Psoas muscle (tissue), 8 donors: ENCODE results near the gene GGT6. TPM values are rescaled to one million over a fixed set of nuclear protein-coding genes. Genes with fewer than 3 reads are reported as not detected.

Source experiments
- ATAC-seq, 4 donors: fragments of 200-7000 bp; cut with Tn5 transposase; one replicate each; pipeline ENCODE4 v1.9.1; 2020; ENCODE audit warnings: moderate library complexity in 3 of 4, mild to moderate bottlenecking in 2 of 4
- DNase-seq, 2 donors: peaks; one replicate each; pipeline ENCODE4 v3.0.0-alpha.2; 2020
- H3K27ac ChIP-seq: fragments of 200-600 bp; one replicate; pipeline ENCODE4 v1.8.0; 2022
- H3K27me3 ChIP-seq, 3 donors: fragments of 200-600 bp in 1 of 3; one replicate each; pipeline versions ENCODE4 v1.6.1 to v1.8.0; 2013 to 2022; ENCODE audit warnings: low read length in 2 of 3, mild to moderate bottlenecking in 2 of 3, moderate library complexity in 1 of 3; ENCODE audit not compliant: insufficient read depth in 3 of 3
- H3K36me3 ChIP-seq, 2 donors: fragments of 200-600 bp in 1 of 2; one replicate each; pipeline versions ENCODE4 v1.6.1 to v1.8.0; 2013 to 2022; ENCODE audit warnings: low read depth in 1 of 2, mild to moderate bottlenecking in 1 of 2, moderate library complexity in 1 of 2; ENCODE audit not compliant: insufficient read depth in 1 of 2
- H3K4me1 ChIP-seq: fragments of 200-600 bp; one replicate; pipeline ENCODE4 v1.8.0; 2022
- H3K4me3 ChIP-seq: fragments of 200-600 bp; one replicate; pipeline ENCODE4 v1.8.0; 2022; ENCODE audit warnings: mild to moderate bottlenecking
- H3K9me3 ChIP-seq: fragments of 200-600 bp; one replicate; pipeline ENCODE4 v1.8.0; 2022
- WGBS, 3 donors: extraction: QIAGEN DNeasy Blood & Tissue Kit; methylation state at CpG; one replicate each; pipeline versions ENCODE4 v1.1.6 to v1.1.7; 2013; 5-methylcytosine and 5-hydroxymethylcytosine counted together
- intact Hi-C, 2 donors: fragments of 100-400 bp; cut with DNase I; formaldehyde crosslinking; loops; one replicate each; pipeline versions ENCODE4 v1.11.0 to v1.14.2; 2022
- polyA plus RNA-seq, 3 donors: library from polyadenylated mRNA; stranded (reverse); fragments of 200-250 nt; gene quantifications; one replicate each; pipeline ENCODE4 v1.2.3, GENCODE V29; 2013
- total RNA-seq, 4 donors: library from RNA; stranded (reverse); fragmentation: NEBNext Ultra II Directional in 2 of 4; extraction: Animal tissue kit (Norgen Biotek cat#: 25700) in 2 of 4; gene quantifications; one replicate each; pipeline versions ENCODE4 v1.2.1 to v1.2.4, GENCODE V29; 2021 to 2023
- TF ChIP-seq, protein P1 (sequence below): fragments of 200-600 bp; IDR thresholded peaks from one replicate; pipeline ENCODE4 v1.8.0; 2022; ENCODE audit warnings: antibody characterized with exemption
- donor health status: healthy with polysubstance abuse.
- donor health status: DM: no; HTN: no; CAD: no; lungs with moderate emphysema.
- donor health status: Bipolar disorder and iron deficiency.
- donor health status: healthy.
- donor health status: DM: yes; HTN: yes; CAD: no.
- donor health status: DM: no; HTN: no; CAD: no.
- donor health status: DM: no; HTN: no; CAD: no.
- donor health status: DM: yes; HTN: yes; CAD: no.

Gene GGT6
- total and polyA plus RNA-seq, 7 donors: 0.03 TPM; not detected in 6

- TF ChIP-seq, protein P1, sequence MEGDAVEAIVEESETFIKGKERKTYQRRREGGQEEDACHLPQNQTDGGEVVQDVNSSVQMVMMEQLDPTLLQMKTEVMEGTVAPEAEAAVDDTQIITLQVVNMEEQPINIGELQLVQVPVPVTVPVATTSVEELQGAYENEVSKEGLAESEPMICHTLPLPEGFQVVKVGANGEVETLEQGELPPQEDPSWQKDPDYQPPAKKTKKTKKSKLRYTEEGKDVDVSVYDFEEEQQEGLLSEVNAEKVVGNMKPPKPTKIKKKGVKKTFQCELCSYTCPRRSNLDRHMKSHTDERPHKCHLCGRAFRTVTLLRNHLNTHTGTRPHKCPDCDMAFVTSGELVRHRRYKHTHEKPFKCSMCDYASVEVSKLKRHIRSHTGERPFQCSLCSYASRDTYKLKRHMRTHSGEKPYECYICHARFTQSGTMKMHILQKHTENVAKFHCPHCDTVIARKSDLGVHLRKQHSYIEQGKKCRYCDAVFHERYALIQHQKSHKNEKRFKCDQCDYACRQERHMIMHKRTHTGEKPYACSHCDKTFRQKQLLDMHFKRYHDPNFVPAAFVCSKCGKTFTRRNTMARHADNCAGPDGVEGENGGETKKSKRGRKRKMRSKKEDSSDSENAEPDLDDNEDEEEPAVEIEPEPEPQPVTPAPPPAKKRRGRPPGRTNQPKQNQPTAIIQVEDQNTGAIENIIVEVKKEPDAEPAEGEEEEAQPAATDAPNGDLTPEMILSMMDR: no peak
- WGBS, 3 donors: 76 to 90% (median 80%) methylated on average over 5 of the region's 5 CpGs
- ATAC-seq (no peak), DNase-seq (no peak)
- intact Hi-C loops: no loop called here
- Histone ChIP-seq H3K36me3 (no peaks in the 10 kb centered on the region), H3K9me3 (no peaks in the 10 kb centered on the region), H3K27me3 (no peaks in the 10 kb centered on the region), H3K4me1 (no peaks in the 10 kb centered on the region), H3K27ac (no peak overlapping the region), H3K4me3 (no peak overlapping the region)
Observed at GRCh38 chr17:4515501-4515900, 44.9 kb downstream of the GGT6 start.

DNA sequence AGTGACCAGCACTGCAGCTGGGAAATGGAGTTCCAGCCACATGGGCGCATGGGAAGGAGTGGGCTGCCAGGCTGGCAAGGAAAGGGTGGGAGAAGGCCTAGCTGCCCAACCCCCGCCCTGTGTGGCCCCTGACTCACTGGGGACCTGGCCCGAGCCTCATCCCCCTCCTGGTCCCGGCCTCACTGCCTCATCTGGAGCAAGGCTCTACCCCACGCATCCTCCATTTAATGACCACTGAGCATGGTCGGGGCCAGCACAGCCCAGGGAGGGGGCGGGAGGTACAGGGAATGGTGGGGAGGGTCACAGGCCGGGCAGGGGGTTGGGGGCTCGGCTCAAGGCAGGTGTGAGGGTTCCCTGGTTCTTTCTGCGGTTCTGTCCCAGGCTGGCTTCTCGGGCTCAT lies 45.6 kb downstream of the GGT6 start:
- TF ChIP-seq, protein P1: no peak
- Histone ChIP-seq H3K9me3 (no peaks in the 10 kb centered on the region), H3K27me3 (no peaks in the 10 kb centered on the region), H3K36me3 (no peaks in the 10 kb centered on the region), H3K4me1 (peaks cover 4% of the 10 kb centered on the region), H3K4me3 (no peak overlapping the region), H3K27ac (no peak overlapping the region)
- ATAC-seq (no peak), DNase-seq (no peak)
- WGBS, 3 donors: 83 to 87% (median 87%) methylated on average over 11 of the region's 11 CpGs
- intact Hi-C loops: no loop called here

GRCh38 chr17:4514206-4514605 lies 46.2 kb downstream of the GGT6 start:
- Histone ChIP-seq H3K27ac (no peak overlapping the region), H3K4me3 (no peak overlapping the region), H3K9me3 (no peaks in the 10 kb centered on the region), H3K27me3 (no peaks in the 10 kb centered on the region), H3K36me3 (no peaks in the 10 kb centered on the region), H3K4me1 (peaks cover 4% of the 10 kb centered on the region)
- 78 to 86% (median 84%) methylated on average over 7 of the region's 7 CpGs for WGBS, 3 donors
- ATAC-seq: no peak
- intact Hi-C loops: no loop called here
- no peak for DNase-seq
- TF ChIP-seq, protein P1: no peak

- no peaks in the 10 kb centered on the region for H3K27me3 ChIP-seq
- no peak overlapping the region for H3K4me3 ChIP-seq
- WGBS, 3 donors: 84 to 86% (median 85%) methylated on average over 22 to 24 of the region's 24 CpGs
- peaks cover 4% of the 10 kb centered on the region for H3K4me1 ChIP-seq
- H3K9me3 ChIP-seq: no peaks in the 10 kb centered on the region
- TF ChIP-seq, protein P1: no peak
- no peak for ATAC-seq
- no peaks in the 10 kb centered on the region for H3K36me3 ChIP-seq
- no peak for DNase-seq
- intact Hi-C loops: no loop called here
- H3K27ac ChIP-seq: no peak overlapping the region
Observed at GRCh38 chr17:4513113-4514032, 47.0 kb downstream of the GGT6 start.
